Hematopoietic multipotent progenitor cell treated with erythropoietin and hydrocortisone succinate and interleukin-3 and kit ligand, for 15 days (in vitro differentiated cells): ENCODE data around the gene THSD4.
A peak's percentile ranks its signal among the peaks of the same experiment; 100 is the strongest.

Source experiments
- DNase-seq: peaks from one replicate; pipeline ENCODE4 v3.0.0-alpha.2; 2015; ENCODE audit warnings: low spot score

THSD4 gene

GRCh38 chr15:71753346-71753745 is 638.1 kb downstream of the THSD4 start:
- no peak for DNase-seq

DNA sequence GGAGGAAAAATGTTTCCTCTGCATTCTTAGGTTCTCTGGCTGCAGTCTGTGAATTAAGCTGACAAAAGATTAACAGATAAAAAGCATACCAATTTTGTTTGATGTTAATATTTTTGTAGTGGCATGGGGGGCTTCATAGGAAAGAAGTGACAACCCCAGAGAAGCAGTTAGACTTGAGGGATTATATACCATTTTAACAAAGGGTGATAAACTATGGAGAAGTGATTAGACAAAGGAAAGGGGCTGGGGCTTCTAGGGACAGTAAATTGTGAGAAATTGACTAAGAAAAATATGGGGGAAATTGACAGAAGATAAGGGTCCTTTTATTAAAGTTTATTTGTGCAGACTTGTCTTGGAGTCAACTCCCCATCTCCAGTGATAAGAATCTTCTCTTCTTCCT is 639.4 kb downstream of the THSD4 start:
- DNase-seq: no peak

DNA sequence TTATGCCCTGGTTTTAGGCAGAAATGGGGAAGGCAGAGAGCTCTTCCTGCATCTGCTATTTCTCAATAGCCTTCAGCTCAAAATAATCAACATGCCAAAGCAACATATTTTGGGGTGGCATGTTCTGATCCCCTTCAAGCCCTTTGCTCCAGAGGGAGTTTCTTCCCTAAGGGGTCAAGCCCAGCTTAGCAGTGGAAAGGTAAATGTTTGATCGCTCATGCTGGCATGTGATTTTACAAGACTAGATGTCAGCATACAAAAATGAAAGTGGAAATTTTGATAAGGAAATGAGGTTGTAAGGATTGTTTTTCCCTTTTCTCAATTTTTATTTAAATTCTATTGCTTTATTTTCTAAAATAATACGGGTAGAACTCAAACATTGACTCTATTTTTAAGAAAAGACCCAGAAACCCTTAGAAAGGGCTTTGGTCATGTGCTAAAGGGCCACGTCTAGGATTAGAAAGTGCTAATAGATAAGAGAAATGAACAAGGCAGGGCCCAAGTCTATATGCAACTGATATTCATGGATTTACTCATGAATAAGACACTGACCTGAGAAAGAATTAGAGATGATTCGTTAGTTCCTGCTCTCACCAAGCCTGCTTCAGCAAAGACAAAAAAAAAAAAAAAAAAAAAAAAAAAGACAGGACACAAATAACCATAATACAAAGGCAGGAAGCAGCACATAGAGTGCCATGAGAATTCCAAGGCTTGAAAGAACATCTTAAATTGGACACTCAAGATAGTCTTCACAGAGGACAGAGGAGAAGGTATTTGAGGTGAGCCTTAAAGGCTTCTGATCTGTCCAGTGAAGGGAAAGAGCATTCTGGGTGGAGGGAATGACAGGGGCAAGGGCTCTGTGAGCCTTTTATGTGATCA is 640.1 kb downstream of the THSD4 start:
- no peak for DNase-seq

DNA sequence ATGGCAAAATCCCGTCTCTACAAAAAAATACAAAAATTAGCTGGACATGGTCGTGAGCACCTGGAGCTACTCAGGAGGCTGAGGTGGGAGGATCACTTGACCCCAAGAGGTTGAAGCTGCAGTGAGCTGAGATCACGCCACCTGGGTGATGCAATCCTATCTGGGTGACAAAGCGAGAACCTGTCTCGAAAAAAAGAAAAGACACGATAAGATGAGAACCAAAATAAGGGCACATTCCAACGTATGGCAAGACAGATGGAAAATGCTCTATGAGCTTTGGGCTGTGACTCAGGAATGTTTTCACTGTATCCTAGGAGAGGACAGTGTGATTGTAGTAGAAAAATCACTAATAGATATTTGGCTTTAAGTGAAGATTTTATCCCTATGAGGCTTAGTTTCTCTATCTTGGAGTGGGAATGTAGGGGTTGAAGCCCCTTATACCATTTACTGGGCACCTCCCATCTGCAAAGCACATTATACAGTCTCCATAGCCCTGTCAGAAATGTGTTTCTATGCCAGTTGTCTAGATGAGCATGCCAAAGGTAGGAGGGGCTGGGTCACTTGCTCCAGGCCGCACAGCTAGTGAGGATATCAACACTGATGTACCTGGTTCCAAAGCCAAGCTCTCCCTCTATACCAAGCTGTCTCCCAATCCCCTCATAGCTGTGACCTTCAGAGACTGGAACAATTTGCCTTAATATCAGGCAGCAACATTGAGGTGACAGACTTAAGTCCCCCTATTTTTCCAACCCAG is 641.5 kb downstream of the THSD4 start:
- DNase-seq: no peak

GRCh38 chr15:71757741-71758530 is 642.7 kb downstream of the THSD4 start:
- no peak for DNase-seq

DNA sequence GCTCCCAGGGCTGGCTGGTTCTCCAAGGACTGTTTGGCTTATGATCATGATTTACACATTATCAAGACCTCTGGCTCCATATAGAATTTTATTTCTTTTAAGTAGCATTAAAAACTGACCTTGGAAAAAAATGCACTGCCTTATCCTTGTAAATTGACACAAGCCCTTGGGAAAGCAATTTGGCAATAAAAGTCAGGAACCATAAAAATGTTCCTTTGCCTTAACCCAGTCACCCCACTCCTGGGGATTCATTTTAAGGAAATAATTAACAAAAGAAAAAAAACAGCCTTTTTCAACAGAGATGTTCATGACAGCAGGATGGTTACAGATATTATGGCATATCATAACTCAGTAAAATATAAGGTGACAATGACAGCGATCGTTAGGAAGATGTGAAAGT is 643.4 kb downstream of the THSD4 start:
- DNase-seq: no peak

DNA sequence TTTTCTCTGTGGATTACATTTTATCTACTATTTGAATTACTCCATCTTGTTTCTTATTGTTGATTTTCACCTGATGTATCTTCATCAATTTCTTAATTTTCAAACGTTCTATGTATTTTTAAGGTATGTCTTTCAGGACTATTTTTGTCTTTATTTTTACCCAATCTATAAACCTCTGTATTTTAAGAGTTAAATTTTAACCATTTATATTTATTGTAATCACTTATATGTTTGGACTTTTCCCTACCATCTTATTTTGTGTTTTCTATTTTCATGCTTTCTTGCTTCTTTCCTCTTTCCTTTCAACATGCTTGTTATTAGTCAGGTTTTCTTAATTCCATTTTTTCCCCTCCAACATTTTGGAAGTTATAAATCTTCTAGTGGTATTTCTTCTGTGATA is 645.6 kb downstream of the THSD4 start:
- no peak for DNase-seq

DNA sequence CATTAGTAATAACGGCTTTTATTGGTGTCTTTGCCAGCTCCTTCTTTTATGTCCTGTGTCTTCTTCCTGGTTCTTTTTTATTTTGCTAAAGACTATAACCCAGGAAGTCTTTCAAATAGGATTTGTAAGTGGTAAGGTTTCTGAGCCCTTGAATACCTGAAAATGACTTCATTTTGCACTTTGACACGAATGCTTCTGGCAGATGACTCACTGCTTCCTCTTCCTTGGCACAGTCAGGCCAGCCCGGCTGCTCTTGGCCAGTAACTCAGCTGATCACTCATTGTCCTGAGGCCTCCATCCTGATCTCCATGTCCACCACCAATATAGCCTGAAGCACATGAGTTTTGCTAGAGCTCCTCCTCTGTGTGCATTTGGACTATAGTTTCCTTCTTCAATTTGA is 646.4 kb downstream of the THSD4 start:
- no peak for DNase-seq

DNA sequence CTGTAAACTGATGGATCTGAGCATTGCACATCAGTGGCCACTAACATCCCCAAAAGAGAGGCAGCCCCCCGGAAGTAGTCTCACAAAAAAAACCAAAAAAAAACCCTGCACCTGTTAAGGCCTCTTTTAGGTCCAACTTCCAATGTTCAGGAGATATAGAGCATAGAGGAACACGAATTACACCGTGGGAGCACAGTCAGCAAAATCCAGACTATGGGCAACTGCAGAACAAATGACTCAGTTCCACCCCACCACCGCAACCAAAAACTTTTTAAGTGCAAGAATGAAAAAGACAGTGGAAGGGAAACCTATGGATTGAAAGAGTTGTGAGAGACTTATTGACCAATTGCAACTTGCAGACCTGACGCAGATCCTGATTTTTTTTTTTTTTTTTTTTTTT is 652.9 kb downstream of the THSD4 start:
- DNase-seq: no peak

- DNase-seq: no peak
These were observed 658.1 kb downstream of the THSD4 start for GRCh38 chr15:71773206-71773859.

DNA sequence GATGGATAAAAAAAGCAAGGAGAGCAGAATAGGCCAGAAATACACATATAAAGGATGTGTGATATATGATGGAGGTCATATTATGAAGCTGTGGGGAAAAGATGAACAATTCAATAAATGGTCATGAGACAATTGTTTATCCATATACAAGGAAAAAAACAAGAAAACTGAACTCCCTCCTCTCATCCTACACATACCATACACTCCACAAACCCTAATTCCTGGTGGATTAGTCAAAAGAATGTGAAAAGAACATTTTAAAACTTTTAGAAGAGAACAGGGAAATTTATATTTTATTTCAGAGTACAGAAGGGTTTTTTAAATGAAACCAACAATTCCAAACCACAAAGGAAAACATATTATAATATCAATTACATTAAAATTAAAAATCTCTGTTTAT is 660.6 kb downstream of the THSD4 start:
- DNase-seq: no peak

GRCh38 chr15:71776304-71776703 is 661.0 kb downstream of the THSD4 start:
- no peak for DNase-seq

DNA sequence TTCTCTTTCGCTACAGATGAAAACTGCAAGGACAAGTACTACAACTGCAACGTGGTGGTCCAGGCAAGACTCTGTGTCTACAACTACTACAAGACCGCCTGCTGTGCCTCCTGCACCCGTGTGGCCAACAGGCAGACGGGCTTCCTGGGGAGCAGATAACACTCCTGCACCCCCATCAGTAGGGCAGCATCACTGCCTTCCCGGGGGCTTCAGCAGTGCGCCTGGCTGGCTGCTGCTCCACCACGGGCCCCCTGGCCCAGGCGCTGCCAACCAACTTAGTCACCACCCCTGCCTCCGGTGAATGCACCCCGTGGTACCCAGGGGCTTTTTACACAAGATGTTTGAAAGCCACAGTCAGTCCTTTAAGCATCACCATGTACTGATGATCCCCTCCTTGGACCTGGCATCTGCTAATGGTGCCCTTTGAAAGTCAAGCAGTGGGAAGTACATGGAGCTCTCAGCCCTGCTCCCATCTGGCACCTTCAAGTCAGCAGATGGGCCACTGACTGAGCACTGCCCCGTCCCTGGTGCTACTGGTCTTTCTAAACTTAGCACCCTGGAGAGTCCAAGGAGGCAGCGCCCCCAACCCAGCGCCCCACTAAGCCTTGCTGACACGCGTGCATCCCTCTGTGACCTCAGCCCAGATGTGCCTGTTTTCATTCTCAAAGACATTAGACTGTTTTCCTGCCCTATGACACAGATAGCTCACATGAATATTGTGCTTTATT is 662.1 kb downstream of the THSD4 start:
- no peak for DNase-seq

GRCh38 chr15:71779073-71779797 is 664.0 kb downstream of the THSD4 start:
- DNase-seq: no peak

- DNase-seq: peak; percentile 21
These were observed 665.1 kb downstream of the THSD4 start for GRCh38 chr15:71780115-71780976.

GRCh38 chr15:71781179-71781964 is 666.1 kb downstream of the THSD4 start:
- DNase-seq: no peak

GRCh38 chr15:71781965-71782265 is 666.6 kb downstream of the THSD4 start:
- no peak for DNase-seq

GRCh38 chr15:71782422-71783165 is 667.3 kb downstream of the THSD4 start:
- no peak for DNase-seq
